Neural cell (in vitro differentiated cells): ENCODE results near the gene PTDSS2. TPM values are rescaled to one million over a fixed set of nuclear protein-coding genes. Genes with fewer than 3 reads are reported as not detected.

Experiments used
- H2AFZ ChIP-seq: fragments of 200-600, 300-800 bp; sonication (generic), shearing (Covaris generic); 2 replicates; pipeline ENCODE4 v1.6.0; 2014; ENCODE audit warnings: low read depth, mild to moderate bottlenecking, antibody characterized with exemption, low read length, moderate library complexity
- H3F3A ChIP-seq: fragments of 200-600 bp; shearing (Covaris generic); 2 replicates; pipeline ENCODE4 v1.6.1; 2016; ENCODE audit warnings: mild to moderate bottlenecking, moderate library complexity, mixed read lengths, antibody characterized with exemption, low read length; ENCODE audit not compliant: insufficient read depth, poor library complexity, severe bottlenecking
- H3K27ac ChIP-seq: fragments of 200-600, 300-800 bp; sonication (generic), shearing (Covaris generic); 2 replicates; pipeline ENCODE4 v1.5.1; 2014; ENCODE audit warnings: mild to moderate bottlenecking, low read length, moderate library complexity
- H3K27me3 ChIP-seq: fragments of 300-800, 200-600 bp; sonication (generic), shearing (Covaris generic); 2 replicates; pipeline ENCODE4 v1.6.0; 2014; ENCODE audit warnings: mild to moderate bottlenecking, low read depth, low read length, moderate library complexity; ENCODE audit not compliant: insufficient read depth
- H3K36me3 ChIP-seq: fragments of 300-800, 200-600 bp; sonication (generic), shearing (Covaris generic); 2 replicates; pipeline ENCODE4 v1.5.1; 2014; ENCODE audit warnings: mild to moderate bottlenecking, antibody characterized with exemption, low read length, moderate library complexity; ENCODE audit not compliant: insufficient read depth
- H3K4me2 ChIP-seq: fragments of 300-800, 200-600 bp; sonication (generic), shearing (Covaris generic); 2 replicates; pipeline ENCODE4 v1.6.0; 2014; ENCODE audit warnings: mild to moderate bottlenecking, low read length
- H3K4me3 ChIP-seq: fragments of 300-800, 200-600 bp; sonication (generic), shearing (Covaris generic); 2 replicates; pipeline ENCODE4 v1.5.1; 2014; ENCODE audit warnings: mild to moderate bottlenecking, low read length, moderate library complexity
- H3K79me2 ChIP-seq: fragments of 200-600 bp; shearing (Covaris generic); replicated peaks from 2 replicates; pipeline ENCODE4 v1.6.0; 2014; ENCODE audit warnings: mild to moderate bottlenecking, low read length, moderate library complexity; ENCODE audit not compliant: insufficient read depth
- H3K9ac ChIP-seq: fragments of 300-800, 200-600 bp; sonication (generic), shearing (Covaris generic); 2 replicates; pipeline ENCODE4 v1.6.1; 2016; ENCODE audit warnings: mild to moderate bottlenecking, low read length, mixed read lengths
- H3K9me2 ChIP-seq: fragments of 200-600 bp; shearing (Covaris generic); 2 replicates; pipeline ENCODE4 v1.6.1; 2016; ENCODE audit warnings: mild to moderate bottlenecking, low read length, mixed read lengths; ENCODE audit not compliant: insufficient read depth
- H3K9me3 ChIP-seq: fragments of 200-600, 300-800 bp; sonication (generic), shearing (Covaris generic); 2 replicates; pipeline ENCODE4 v1.6.1; 2016; ENCODE audit warnings: mild to moderate bottlenecking, mixed run types, low read length, moderate library complexity, mixed read lengths
- H4K20me1 ChIP-seq: fragments of 200-600 bp; shearing (Covaris generic); 2 replicates; pipeline ENCODE4 v1.6.1; 2016; ENCODE audit warnings: mild to moderate bottlenecking, mixed run types; ENCODE audit not compliant: insufficient read depth
- CTCF ChIP-seq: fragments of 450-650 bp; IDR thresholded peaks from 2 replicates; pipeline ENCODE4 v1.5.1; 2014; ENCODE audit warnings: antibody characterized with exemption, mild to moderate bottlenecking, moderate library complexity; ENCODE audit not compliant: poor library complexity, severe bottlenecking
- EP300 ChIP-seq: fragments of 450-650 bp; conservative IDR thresholded peaks from 2 replicates; pipeline ENCODE4 v1.6.1; 2014; ENCODE audit warnings: antibody characterized with exemption, mild to moderate bottlenecking, moderate library complexity; ENCODE audit not compliant: poor library complexity, severe bottlenecking
- EZH2 ChIP-seq: fragments of 200-600, 300-800 bp; shearing (Covaris generic), sonication (generic); IDR thresholded peaks from 2 replicates; pipeline ENCODE4 v1.6.1; 2014; ENCODE audit warnings: antibody characterized with exemption, low read length, borderline replicate concordance, mild to moderate bottlenecking; ENCODE audit not compliant: insufficient read depth, poor library complexity, severe bottlenecking
- MXI1 ChIP-seq: fragments of 450-650 bp; conservative IDR thresholded peaks from 2 replicates; pipeline ENCODE4 v1.6.1; 2014; ENCODE audit warnings: antibody characterized with exemption, mild to moderate bottlenecking; ENCODE audit not compliant: poor library complexity, severe bottlenecking
- POLR2AphosphoS5 ChIP-seq: IDR thresholded peaks from 2 replicates; pipeline ENCODE4 v1.6.1; 2012
- REST ChIP-seq: IDR thresholded peaks from 2 replicates; pipeline ENCODE4 v1.6.1; 2012; ENCODE audit warnings: borderline replicate concordance
- TAF1 ChIP-seq: IDR thresholded peaks from 2 replicates; pipeline ENCODE4 v1.6.1; 2012; ENCODE audit warnings: low read depth
- polyA plus RNA-seq: library from polyadenylated mRNA; depleted of rRNA; stranded (reverse); fragments of >200 nt; gene quantifications from 2 replicates; pipeline ENCODE4 v1.2.3, GENCODE V29; 2014

PTDSS2 gene
- polyA plus RNA-seq, 1 donor from 2014 or later = 54.3 TPM

- Histone ChIP-seq H3K79me2 (no peaks in the 10 kb centered on the region), H3K36me3 (no peaks in the 10 kb centered on the region), H3K4me2 (no peak overlapping the region), H4K20me1 (no peaks in the 10 kb centered on the region), H3K9me2 (no peaks in the 10 kb centered on the region), H3K9me3 (no peaks in the 10 kb centered on the region), H3K4me3 (no peak overlapping the region), H3F3A (no peaks in the 10 kb centered on the region), H3K27ac (no peak overlapping the region), H2AFZ (no peak overlapping the region), H3K9ac (no peak overlapping the region), H3K27me3 (no peaks in the 10 kb centered on the region)
- TF ChIP-seq CTCF = no peak
- TF ChIP-seq MXI1 = no peak
Measured at GRCh38 chr11:488579-488978, 38.5 kb downstream of the PTDSS2 start.

- Histone ChIP-seq H3K9me2 (no peaks in the 10 kb centered on the region), H3K79me2 (no peaks in the 10 kb centered on the region), H3K36me3 (no peaks in the 10 kb centered on the region), H3K27me3 (no peaks in the 10 kb centered on the region), H4K20me1 (no peaks in the 10 kb centered on the region), H3K4me3 (no peak overlapping the region), H3K27ac (no peak overlapping the region), H3K9ac (no peak overlapping the region), H3K4me2 (no peak overlapping the region), H3F3A (no peaks in the 10 kb centered on the region), H3K9me3 (no peaks in the 10 kb centered on the region), H2AFZ (no peak overlapping the region)
- TF ChIP-seq REST = no peak
- no peak for TF ChIP-seq EP300
- TF ChIP-seq EZH2 = no peak
Measured at GRCh38 chr11:488992-489391, 38.9 kb downstream of the PTDSS2 start.

GRCh38 chr11:489610-490185, 39.6 kb downstream of the PTDSS2 start:
- H3K9me2 ChIP-seq = no peaks in the 10 kb centered on the region
- TF ChIP-seq TAF1 (no peak), CTCF (no peak), EZH2 (no peak), POLR2AphosphoS5 (no peak), MXI1 (no peak)
- no peaks in the 10 kb centered on the region for H3K79me2 ChIP-seq
- no peak overlapping the region for H3K27ac ChIP-seq
- no peak overlapping the region for H3K4me3 ChIP-seq
- H3K9ac ChIP-seq = no peak overlapping the region
- H3K36me3 ChIP-seq = no peaks in the 10 kb centered on the region
- H2AFZ ChIP-seq = no peak overlapping the region
- H4K20me1 ChIP-seq = no peaks in the 10 kb centered on the region
- no peak overlapping the region for H3K4me2 ChIP-seq
- H3F3A ChIP-seq = no peaks in the 10 kb centered on the region
- H3K27me3 ChIP-seq = no peaks in the 10 kb centered on the region
- no peaks in the 10 kb centered on the region for H3K9me3 ChIP-seq
